SK-N-SH (cell line): ENCODE data around the gene PTPRD. TPM values are rescaled to one million over a fixed set of nuclear protein-coding genes. Genes with fewer than 3 reads are reported as not detected.

Experiments
- CTCF ChIA-PET: fragments of 300-600, 350-600 bp; formaldehyde crosslinking; extraction: SDS; loops from one replicate; lab custom pipeline; 2021; lab: Yijun Ruan, JAX
- POLR2A ChIA-PET: fragments of 350-600 bp; sonication (Branson Sonifier 250); formaldehyde crosslinking; extraction: SDS; loops from one replicate; lab custom pipeline; 2020; ENCODE audit warnings: antibody characterized with exemption, inconsistent platforms; lab: Yijun Ruan, JAX
- DNase-seq: peaks from one replicate; pipeline ENCODE4 v3.0.0; 2012
- H2AFZ ChIP-seq: fragments of 200-600 bp; sonication (generic); 2 replicates; pipeline ENCODE4 v1.8.1; 2016; ENCODE audit warnings: antibody characterized with exemption, mild to moderate bottlenecking, low read depth
- H3F3A ChIP-seq: fragments of 200-600 bp; sonication (generic); replicated peaks from 2 replicates; pipeline ENCODE3; 2016; ENCODE audit warnings: antibody characterized with exemption, mild to moderate bottlenecking; ENCODE audit not compliant: insufficient read depth
- H3K27ac ChIP-seq, 2 experiments: fragments of 200-500 bp in 1 of 2; fragments of 200-600 bp in 1 of 2; sonication (Bioruptor generic) in 1 of 2; sonication (generic), shearing (Covaris generic) in 1 of 2; 2 replicates each; pipeline versions ENCODE4 v1.5.1 to v1.6.1; 2014 to 2016; ENCODE audit warnings: low read depth in 2 of 2, inconsistent platforms in 1 of 2, low read length in 1 of 2, mild to moderate bottlenecking in 1 of 2, mixed read lengths in 1 of 2
- H3K27me3 ChIP-seq: fragments of 200-600 bp; sonication (generic), shearing (Covaris generic); 2 replicates; pipeline ENCODE4 v1.6.1; 2016; ENCODE audit warnings: mixed run types; ENCODE audit not compliant: insufficient read depth
- H3K36me3 ChIP-seq, 2 experiments: fragments of 200-500 bp in 1 of 2; fragments of 200-600 bp in 1 of 2; sonication (Bioruptor generic) in 1 of 2; sonication (generic) in 1 of 2; replicated peaks in 1 of 2; 2 replicates each; pipeline versions ENCODE3 to v1.5.1; 2014 to 2016; ENCODE audit warnings: low read length in 1 of 2, mild to moderate bottlenecking in 1 of 2; ENCODE audit not compliant: insufficient read depth in 2 of 2, control insufficient read depth in 1 of 2
- H3K4me1 ChIP-seq, 2 experiments: fragments of 200-500 bp in 1 of 2; fragments of 200-600 bp in 1 of 2; sonication (Bioruptor generic) in 1 of 2; sonication (generic), shearing (Covaris generic) in 1 of 2; 2 replicates each; pipeline versions ENCODE4 v1.5.1 to v1.6.1; 2014 to 2016; ENCODE audit warnings: low read depth in 1 of 2, low read length in 1 of 2, mixed run types in 1 of 2; ENCODE audit not compliant: insufficient read depth in 2 of 2, control insufficient read depth in 1 of 2
- H3K4me2 ChIP-seq: fragments of 200-600 bp; sonication (generic), shearing (Covaris generic); 2 replicates; pipeline ENCODE4 v1.6.1; 2017; ENCODE audit warnings: mixed run types
- H3K4me3 ChIP-seq, 2 experiments: fragments of 200-500 bp in 1 of 2; fragments of 200-600 bp in 1 of 2; sonication (Bioruptor generic) in 1 of 2; sonication (generic), shearing (Covaris generic) in 1 of 2; 2 replicates each; pipeline versions ENCODE4 v1.5.1 to v1.8.1; 2014 to 2016; ENCODE audit warnings: low read depth in 2 of 2, inconsistent platforms in 1 of 2, low read length in 1 of 2, mild to moderate bottlenecking in 1 of 2, mixed read lengths in 1 of 2, moderate library complexity in 1 of 2
- H3K79me2 ChIP-seq: fragments of 200-600 bp; sonication (generic); 2 replicates; pipeline ENCODE4 v1.8.1; 2017; ENCODE audit warnings: mild to moderate bottlenecking; ENCODE audit not compliant: insufficient read depth
- H3K9ac ChIP-seq: fragments of 200-600 bp; sonication (generic); 2 replicates; pipeline ENCODE4 v1.6.1; 2017; ENCODE audit warnings: mixed run types
- H3K9me2 ChIP-seq: fragments of 200-600 bp; sonication (generic); 2 replicates; pipeline ENCODE4 v1.6.1; 2017; ENCODE audit warnings: mixed run types
- H3K9me3 ChIP-seq: fragments of 200-600 bp; sonication (generic); 2 replicates; pipeline ENCODE4 v1.6.1; 2017; ENCODE audit warnings: mixed run types, mild to moderate bottlenecking, moderate library complexity
- H4K20me1 ChIP-seq: fragments of 200-600 bp; sonication (generic); 2 replicates; pipeline ENCODE4 v1.6.1; 2017; ENCODE audit warnings: mild to moderate bottlenecking, mixed run types; ENCODE audit not compliant: insufficient read depth
- CHD2 ChIP-seq: fragments of 150-350 bp; IDR thresholded peaks from 2 replicates; pipeline ENCODE4 v1.6.1; 2018; ENCODE audit warnings: low read length; ENCODE audit not compliant: partially characterized antibody
- ELF1 ChIP-seq: IDR thresholded peaks from 2 replicates; pipeline ENCODE4 v1.4.0; 2012
- FOXJ3 ChIP-seq: sonication (generic); formaldehyde crosslinking; IDR thresholded peaks from 2 replicates; pipeline ENCODE4 v1.5.1; 2020; ENCODE audit warnings: mild to moderate bottlenecking, missing genetic modification reagents
- NRF1 ChIP-seq: IDR thresholded peaks from 2 replicates; pipeline ENCODE4 v1.6.1; 2012; ENCODE audit warnings: low read depth, mild to moderate bottlenecking, low read length
- RFX5 ChIP-seq: IDR thresholded peaks from 2 replicates; pipeline ENCODE4 v1.6.1; 2012; ENCODE audit warnings: mild to moderate bottlenecking, improper control_type of control experiment, low read length
- TCF12 ChIP-seq: IDR thresholded peaks from 2 replicates; pipeline ENCODE4 v1.4.0; 2012
- TEAD4 ChIP-seq: IDR thresholded peaks from 2 replicates; pipeline ENCODE4 v1.4.0; 2012; ENCODE audit warnings: mild to moderate bottlenecking, borderline replicate concordance; ENCODE audit not compliant: insufficient read depth
- WGBS: methylation state at CpG from one replicate; pipeline ENCODE4 v1.1.6; 2017; ENCODE audit warnings: low lambda C conversion rate; 5-methylcytosine and 5-hydroxymethylcytosine counted together
- polyA plus RNA-seq, 3 experiments: library from polyadenylated mRNA; depleted of rRNA; stranded (reverse); fragments of >200 nt; gene quantifications; 2 replicates each; pipeline ENCODE4 v1.2.3, GENCODE V29; 2012
- TF ChIP-seq, protein P1 (sequence below): IDR thresholded peaks from 2 replicates; pipeline ENCODE4 v1.4.0; 2012; ENCODE audit warnings: low read depth
- TF ChIP-seq, protein P2 (sequence below): fragments of 200-600 bp; sonication (generic); IDR thresholded peaks from 2 replicates; pipeline ENCODE4 v1.6.1; 2017; ENCODE audit warnings: antibody characterized with exemption, mild to moderate bottlenecking, moderate library complexity
- TF ChIP-seq, protein P3 (sequence below): IDR thresholded peaks from 2 replicates; pipeline ENCODE4 v1.6.1; 2012; ENCODE audit warnings: mild to moderate bottlenecking, low read depth, low read length, moderate library complexity
- TF ChIP-seq, protein P4 (sequence below): fragments of 150-350 bp; IDR thresholded peaks from 2 replicates; pipeline ENCODE4 v1.6.1; 2017; ENCODE audit warnings: antibody characterized with exemption, low read length, low read depth, borderline replicate concordance
- TF ChIP-seq, protein P5 (sequence below): IDR thresholded peaks from 2 replicates; pipeline ENCODE4 v1.4.0; 2012; ENCODE audit warnings: low read depth, borderline replicate concordance

The PTPRD gene
- polyA plus RNA-seq, 1 of the 3 experiments (the other 2 are of a cell fraction): 0.15 TPM

DNA sequence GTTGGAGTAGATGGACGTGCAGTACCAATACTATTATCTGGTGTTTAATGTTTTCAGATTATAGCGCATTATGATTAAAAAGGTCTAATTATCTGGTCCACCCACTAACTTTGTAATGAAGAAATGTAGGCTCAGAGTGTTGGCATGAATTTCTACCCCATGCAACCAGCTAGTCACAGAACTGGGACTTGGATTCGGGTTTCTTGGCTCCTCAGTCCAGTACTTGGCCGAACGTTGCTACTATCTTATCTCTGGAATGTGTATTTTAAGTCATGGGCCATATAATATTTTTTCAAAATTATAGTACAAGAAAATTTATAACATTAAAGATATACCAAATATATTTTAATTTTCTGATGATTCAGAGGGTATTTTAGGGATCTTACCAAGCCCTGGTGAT is 2155.7 kb downstream of the PTPRD start:
- no peak overlapping the region for H3K9ac ChIP-seq
- 48% methylated on average over 5 of the region's 5 CpGs for WGBS
- no peaks in the 10 kb centered on the region for H3K9me2 ChIP-seq
- no peaks in the 10 kb centered on the region for H3K9me3 ChIP-seq
- no peak overlapping the region for H3K27ac ChIP-seq
- ChIA-PET CTCF (no interaction called here), POLR2A (no interaction called here)
- no peak for DNase-seq
- no peak overlapping the region for H2AFZ ChIP-seq
- no peaks in the 10 kb centered on the region for H3K36me3 ChIP-seq
- H3K4me1 ChIP-seq: no peaks in the 10 kb centered on the region
- H3K4me2 ChIP-seq: no peak overlapping the region
- no peaks in the 10 kb centered on the region for H3K27me3 ChIP-seq
- no peaks in the 10 kb centered on the region for H3K79me2 ChIP-seq
- TF ChIP-seq, protein P1, sequence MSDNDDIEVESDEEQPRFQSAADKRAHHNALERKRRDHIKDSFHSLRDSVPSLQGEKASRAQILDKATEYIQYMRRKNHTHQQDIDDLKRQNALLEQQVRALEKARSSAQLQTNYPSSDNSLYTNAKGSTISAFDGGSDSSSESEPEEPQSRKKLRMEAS: no peak
- no peaks in the 10 kb centered on the region for H4K20me1 ChIP-seq
- H3K4me3 ChIP-seq: no peak overlapping the region
- no peaks in the 10 kb centered on the region for H3F3A ChIP-seq

DNA sequence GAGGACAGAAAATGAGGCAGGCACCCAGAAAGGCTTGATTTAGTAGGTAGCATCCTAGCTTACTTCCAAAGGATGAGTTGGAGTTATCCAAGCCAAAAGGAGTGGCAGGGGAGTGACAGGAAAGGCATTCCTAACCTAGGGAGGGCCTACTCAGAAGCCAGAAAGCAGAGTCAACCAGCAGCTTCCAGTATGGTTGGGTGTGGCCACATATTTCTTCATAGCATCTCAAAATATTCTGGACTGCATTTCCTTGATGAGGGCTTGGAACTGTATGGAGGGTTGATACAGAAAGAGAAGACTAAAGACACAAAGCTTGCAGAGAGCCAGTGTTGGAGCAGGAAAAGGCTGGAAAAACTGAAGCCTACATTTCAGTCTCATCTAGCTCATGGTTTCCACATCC is 2156.5 kb downstream of the PTPRD start:
- Histone ChIP-seq H3F3A (no peaks in the 10 kb centered on the region), H4K20me1 (no peaks in the 10 kb centered on the region), H2AFZ (no peak overlapping the region), H3K9ac (no peak overlapping the region), H3K27me3 (no peaks in the 10 kb centered on the region), H3K36me3 (no peaks in the 10 kb centered on the region), H3K4me3 (no peak overlapping the region), H3K9me2 (no peaks in the 10 kb centered on the region), H3K27ac (no peak overlapping the region), H3K79me2 (no peaks in the 10 kb centered on the region), H3K4me2 (no peak overlapping the region), H3K9me3 (no peaks in the 10 kb centered on the region), H3K4me1 (no peaks in the 10 kb centered on the region)
- TF ChIP-seq, protein P2, sequence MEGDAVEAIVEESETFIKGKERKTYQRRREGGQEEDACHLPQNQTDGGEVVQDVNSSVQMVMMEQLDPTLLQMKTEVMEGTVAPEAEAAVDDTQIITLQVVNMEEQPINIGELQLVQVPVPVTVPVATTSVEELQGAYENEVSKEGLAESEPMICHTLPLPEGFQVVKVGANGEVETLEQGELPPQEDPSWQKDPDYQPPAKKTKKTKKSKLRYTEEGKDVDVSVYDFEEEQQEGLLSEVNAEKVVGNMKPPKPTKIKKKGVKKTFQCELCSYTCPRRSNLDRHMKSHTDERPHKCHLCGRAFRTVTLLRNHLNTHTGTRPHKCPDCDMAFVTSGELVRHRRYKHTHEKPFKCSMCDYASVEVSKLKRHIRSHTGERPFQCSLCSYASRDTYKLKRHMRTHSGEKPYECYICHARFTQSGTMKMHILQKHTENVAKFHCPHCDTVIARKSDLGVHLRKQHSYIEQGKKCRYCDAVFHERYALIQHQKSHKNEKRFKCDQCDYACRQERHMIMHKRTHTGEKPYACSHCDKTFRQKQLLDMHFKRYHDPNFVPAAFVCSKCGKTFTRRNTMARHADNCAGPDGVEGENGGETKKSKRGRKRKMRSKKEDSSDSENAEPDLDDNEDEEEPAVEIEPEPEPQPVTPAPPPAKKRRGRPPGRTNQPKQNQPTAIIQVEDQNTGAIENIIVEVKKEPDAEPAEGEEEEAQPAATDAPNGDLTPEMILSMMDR: no peak
- TF ChIP-seq CHD2: no peak
- TF ChIP-seq, protein P3, sequence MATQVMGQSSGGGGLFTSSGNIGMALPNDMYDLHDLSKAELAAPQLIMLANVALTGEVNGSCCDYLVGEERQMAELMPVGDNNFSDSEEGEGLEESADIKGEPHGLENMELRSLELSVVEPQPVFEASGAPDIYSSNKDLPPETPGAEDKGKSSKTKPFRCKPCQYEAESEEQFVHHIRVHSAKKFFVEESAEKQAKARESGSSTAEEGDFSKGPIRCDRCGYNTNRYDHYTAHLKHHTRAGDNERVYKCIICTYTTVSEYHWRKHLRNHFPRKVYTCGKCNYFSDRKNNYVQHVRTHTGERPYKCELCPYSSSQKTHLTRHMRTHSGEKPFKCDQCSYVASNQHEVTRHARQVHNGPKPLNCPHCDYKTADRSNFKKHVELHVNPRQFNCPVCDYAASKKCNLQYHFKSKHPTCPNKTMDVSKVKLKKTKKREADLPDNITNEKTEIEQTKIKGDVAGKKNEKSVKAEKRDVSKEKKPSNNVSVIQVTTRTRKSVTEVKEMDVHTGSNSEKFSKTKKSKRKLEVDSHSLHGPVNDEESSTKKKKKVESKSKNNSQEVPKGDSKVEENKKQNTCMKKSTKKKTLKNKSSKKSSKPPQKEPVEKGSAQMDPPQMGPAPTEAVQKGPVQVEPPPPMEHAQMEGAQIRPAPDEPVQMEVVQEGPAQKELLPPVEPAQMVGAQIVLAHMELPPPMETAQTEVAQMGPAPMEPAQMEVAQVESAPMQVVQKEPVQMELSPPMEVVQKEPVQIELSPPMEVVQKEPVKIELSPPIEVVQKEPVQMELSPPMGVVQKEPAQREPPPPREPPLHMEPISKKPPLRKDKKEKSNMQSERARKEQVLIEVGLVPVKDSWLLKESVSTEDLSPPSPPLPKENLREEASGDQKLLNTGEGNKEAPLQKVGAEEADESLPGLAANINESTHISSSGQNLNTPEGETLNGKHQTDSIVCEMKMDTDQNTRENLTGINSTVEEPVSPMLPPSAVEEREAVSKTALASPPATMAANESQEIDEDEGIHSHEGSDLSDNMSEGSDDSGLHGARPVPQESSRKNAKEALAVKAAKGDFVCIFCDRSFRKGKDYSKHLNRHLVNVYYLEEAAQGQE: no peak
- TF ChIP-seq, protein P4, sequence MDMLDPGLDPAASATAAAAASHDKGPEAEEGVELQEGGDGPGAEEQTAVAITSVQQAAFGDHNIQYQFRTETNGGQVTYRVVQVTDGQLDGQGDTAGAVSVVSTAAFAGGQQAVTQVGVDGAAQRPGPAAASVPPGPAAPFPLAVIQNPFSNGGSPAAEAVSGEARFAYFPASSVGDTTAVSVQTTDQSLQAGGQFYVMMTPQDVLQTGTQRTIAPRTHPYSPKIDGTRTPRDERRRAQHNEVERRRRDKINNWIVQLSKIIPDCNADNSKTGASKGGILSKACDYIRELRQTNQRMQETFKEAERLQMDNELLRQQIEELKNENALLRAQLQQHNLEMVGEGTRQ: no peak
- no peak for TF ChIP-seq TCF12
- TF ChIP-seq TEAD4: no peak
- no peak for TF ChIP-seq ELF1
- no peak for TF ChIP-seq NRF1
- no peak for TF ChIP-seq FOXJ3 (CRISPR knock-in tag)
- TF ChIP-seq RFX5: no peak
- TF ChIP-seq, protein P5, sequence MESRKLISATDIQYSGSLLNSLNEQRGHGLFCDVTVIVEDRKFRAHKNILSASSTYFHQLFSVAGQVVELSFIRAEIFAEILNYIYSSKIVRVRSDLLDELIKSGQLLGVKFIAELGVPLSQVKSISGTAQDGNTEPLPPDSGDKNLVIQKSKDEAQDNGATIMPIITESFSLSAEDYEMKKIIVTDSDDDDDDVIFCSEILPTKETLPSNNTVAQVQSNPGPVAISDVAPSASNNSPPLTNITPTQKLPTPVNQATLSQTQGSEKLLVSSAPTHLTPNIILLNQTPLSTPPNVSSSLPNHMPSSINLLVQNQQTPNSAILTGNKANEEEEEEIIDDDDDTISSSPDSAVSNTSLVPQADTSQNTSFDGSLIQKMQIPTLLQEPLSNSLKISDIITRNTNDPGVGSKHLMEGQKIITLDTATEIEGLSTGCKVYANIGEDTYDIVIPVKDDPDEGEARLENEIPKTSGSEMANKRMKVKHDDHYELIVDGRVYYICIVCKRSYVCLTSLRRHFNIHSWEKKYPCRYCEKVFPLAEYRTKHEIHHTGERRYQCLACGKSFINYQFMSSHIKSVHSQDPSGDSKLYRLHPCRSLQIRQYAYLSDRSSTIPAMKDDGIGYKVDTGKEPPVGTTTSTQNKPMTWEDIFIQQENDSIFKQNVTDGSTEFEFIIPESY: no peak
- no peak for DNase-seq
- CTCF ChIA-PET: no interaction called here
- POLR2A ChIA-PET: no interaction called here
